ENCODE data around the gene WFDC5.
"Not testable (repeated sequence)": the region's sequence is repeated elsewhere in the genome, so short reads cannot be mapped to it uniquely, and the experiment has no call there.

WFDC5 gene

GRCh38 chr20:45087097-45087790, 27.7 kb downstream of the WFDC5 start:
- DNase-seq = no peak

GRCh38 chr20:45085867-45086266, 29.1 kb downstream of the WFDC5 start:
- DNase-seq = no peak

GRCh38 chr20:45085289-45085688, 29.7 kb downstream of the WFDC5 start:
- no peak for DNase-seq

- no peak for DNase-seq
These were observed 31.8 kb downstream of the WFDC5 start for GRCh38 chr20:45083127-45083526.

DNA sequence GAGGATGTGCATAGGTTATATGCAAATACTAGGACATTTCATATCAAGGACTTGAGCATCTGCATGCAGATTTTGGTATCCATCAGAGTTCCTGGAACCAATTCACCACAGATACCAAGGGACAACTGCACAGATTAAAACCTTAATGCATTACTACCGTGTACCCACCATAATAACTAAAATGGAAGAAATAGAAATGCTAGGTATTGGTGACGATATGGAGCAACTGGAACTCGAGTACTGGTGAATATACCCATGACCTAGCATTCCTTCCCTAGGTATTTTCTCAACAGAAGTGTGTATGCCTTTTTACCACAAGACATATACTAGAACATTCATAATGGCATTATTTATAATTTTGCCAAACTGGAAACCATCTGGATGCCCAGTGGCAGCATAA, 32.5 kb downstream of the WFDC5 start:
- no peak for DNase-seq

DNA sequence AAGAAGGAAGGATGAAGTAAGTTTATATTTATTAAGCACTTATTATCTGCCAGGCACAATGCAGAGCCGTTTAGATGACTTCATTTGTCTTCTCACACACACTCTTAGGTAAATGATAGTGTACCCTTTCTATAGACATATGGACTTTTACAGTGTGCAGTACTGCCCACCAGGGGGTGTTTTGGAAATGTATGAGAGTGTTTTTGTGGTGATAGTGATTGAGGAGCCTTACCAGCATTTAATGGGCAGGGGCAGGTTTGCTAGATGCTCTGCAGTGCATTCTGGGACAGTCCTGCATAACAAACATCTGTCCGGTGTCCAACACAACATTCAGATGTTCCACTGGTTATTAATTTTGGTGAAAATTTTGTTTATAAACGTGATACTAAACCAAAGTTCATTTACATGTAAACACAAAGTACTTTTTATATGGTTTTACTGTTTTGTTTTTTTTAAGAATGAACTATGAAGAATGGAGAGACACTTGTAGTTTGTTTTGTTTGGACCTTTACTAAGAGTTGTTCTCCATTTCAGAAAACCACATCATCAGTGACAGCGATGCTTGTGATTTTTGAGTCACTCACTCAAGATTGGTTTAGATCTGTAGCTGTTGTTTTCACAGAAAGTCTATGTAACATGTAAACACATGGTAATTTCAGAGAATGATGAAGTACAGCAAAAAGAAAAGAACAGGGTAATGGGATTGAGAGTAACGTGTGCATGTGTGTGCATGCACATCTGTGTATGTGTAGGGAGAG, 33.9 kb downstream of the WFDC5 start:
- DNase-seq = no peak

DNA sequence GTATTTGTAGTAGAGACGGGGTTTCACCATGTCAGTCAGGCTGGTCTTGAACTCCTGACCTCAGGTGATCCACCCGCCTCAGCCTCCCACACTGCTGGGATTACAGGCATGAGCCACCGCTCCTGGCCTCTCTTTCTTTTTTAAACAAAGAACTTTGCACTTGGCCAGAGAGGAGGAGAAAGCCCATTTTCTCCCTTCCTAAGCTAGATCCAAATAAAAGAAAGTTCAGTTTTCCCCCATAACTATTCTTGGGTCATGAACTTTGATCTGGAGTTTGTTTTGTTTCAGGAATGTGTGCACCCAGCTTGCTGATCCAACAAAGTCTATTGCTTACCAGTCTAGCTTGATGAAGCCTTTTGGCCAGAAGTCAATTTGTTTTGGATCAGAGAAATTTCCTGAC, 37.4 kb downstream of the WFDC5 start:
- DNase-seq = no peak

GRCh38 chr20:45073221-45073620, 41.8 kb downstream of the WFDC5 start:
- no peak for DNase-seq

DNA sequence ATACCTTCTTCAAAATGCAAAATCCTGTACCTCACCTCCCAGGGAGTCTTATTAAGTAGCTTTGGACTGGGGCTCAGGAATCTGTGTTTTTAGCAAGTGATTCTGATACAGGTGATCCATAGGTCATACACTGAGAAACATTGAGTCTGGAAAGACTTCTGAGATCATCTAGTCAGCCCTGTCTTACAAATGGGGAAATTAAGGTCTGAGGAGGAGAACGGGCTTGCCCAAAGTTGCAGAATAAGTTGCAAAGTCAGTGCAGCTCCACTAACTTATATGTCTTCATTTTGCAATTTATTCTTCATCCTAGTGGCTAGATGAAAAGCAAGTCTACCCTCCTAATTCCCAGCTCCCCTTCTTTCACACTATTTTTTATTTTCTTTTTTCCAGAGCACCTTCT, 42.9 kb downstream of the WFDC5 start:
- DNase-seq = no peak

DNA sequence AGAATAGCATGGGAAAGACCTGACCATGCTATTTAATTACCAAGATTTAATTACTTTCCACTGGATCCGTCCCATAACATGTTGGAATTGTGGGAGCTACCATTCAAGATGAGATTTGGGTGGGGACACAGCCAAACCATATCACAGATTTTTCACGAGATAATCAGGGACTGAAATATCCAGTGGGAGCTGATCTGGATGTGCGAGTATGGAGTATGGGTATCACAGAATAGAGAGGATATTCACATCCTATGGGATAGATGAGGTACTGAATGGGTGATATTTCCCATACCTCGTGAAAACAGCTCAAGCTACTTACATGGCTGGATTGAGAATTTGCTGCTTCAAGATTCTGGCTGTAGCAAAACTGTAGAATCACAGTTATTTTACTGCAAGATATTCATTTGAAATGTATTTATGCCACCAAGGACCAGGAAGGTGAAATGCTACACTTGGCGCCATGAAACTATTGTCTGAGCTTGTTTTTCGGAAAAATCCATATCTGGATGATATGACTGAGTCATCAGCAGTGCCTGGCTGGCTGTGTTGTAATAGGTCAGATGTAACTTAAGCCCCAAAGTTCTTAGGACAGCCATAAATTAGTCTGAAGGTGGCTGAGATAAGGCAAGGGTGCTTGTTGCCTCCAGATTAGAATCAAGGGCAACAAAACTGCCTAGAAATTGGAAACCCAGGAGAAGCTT, 43.9 kb downstream of the WFDC5 start:
- no peak for DNase-seq

- DNase-seq = no peak
These were observed 45.7 kb downstream of the WFDC5 start for GRCh38 chr20:45069261-45069660.

GRCh38 chr20:45067558-45067957, 47.4 kb downstream of the WFDC5 start:
- DNase-seq = no peak

GRCh38 chr20:45067087-45067486, 47.9 kb downstream of the WFDC5 start:
- no peak for DNase-seq

GRCh38 chr20:45066372-45066771, 48.6 kb downstream of the WFDC5 start:
- no peak for DNase-seq

- DNase-seq = no peak
These were observed 50.2 kb downstream of the WFDC5 start for GRCh38 chr20:45064812-45065211.

DNA sequence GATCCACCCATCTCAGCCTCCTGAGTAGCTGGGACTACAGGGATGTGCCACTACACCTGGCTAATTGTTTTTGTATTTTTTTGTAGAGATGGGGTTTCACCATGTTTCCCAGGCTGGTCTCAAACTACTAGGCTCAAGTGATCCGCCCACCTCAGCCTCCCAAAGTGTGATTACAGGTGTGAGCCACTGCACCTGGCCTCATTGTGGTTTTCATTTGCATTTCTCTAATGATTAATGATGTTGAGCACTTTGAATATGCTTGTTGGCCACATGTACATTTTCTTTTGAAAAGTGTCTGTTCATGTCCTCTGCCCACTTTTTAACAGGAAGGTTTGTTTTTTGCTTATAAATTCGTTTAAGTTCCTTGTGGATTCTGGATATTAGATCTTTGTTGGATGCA, 51.9 kb downstream of the WFDC5 start:
- DNase-seq = not testable (repeated sequence)

DNA sequence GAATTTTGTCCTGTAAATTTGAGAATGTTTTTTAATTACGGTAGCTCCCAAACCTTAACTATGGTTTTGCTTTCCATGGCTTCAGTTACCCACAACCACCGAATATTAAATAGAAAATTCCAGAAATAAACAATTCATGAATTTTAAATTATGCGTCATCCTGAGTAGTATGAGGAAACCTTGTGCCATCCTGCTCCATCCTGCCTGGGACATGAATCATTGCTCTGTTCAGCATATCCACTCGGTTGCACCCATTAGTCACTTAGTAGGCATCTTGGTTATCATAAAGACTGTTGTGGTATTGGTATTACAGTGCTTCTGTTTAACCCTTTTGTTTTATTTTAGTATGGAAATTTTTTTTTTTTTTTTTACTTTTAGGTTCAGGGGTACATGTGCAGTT, 53.7 kb downstream of the WFDC5 start:
- DNase-seq = no peak

GRCh38 chr20:45060294-45060693, 54.7 kb downstream of the WFDC5 start:
- DNase-seq = peak; percentile 9
